Measurements from ENCODE around the gene SNTG2.

The SNTG2 gene

GRCh38 chr2:1259746-1260145, 309.1 kb downstream of the SNTG2 start (continued):
- TF ChIP-seq ZNF565 (CRISPR knock-in tag; conservative IDR thresholded peaks at IDR 0.05; ENCODE audit: low read depth) (no peak), ZFP3 (CRISPR knock-in tag; IDR thresholded peaks at IDR 0.05) (no peak), BACH2 (CRISPR knock-in tag; IDR thresholded peaks at IDR 0.05; ENCODE audit: borderline replicate concordance) (no peak), RARB (CRISPR knock-in tag; IDR thresholded peaks at IDR 0.05) (no peak), ZNF8 (CRISPR knock-in tag; IDR thresholded peaks at IDR 0.05) (no peak)

GRCh38 chr2:1262609-1263008, 312.0 kb downstream of the SNTG2 start:
- TF ChIP-seq TCF4 (CRISPR knock-in tag; IDR thresholded peaks at IDR 0.05; ENCODE audit: borderline replicate concordance) (no peak), POU6F1 (CRISPR knock-in tag; IDR thresholded peaks at IDR 0.05; ENCODE audit: borderline replicate concordance, low read depth) (no peak), ISL1 (CRISPR knock-in tag; IDR thresholded peaks at IDR 0.05) (no peak), ZNF8 (CRISPR knock-in tag; IDR thresholded peaks at IDR 0.05) (no peak), OSR1 (CRISPR knock-in tag; IDR thresholded peaks at IDR 0.05) (no peak), GLIS3 (CRISPR knock-in tag; IDR thresholded peaks at IDR 0.05) (no peak), CSDC2 (CRISPR knock-in tag; IDR thresholded peaks at IDR 0.05) (no peak), PPARA (CRISPR knock-in tag; IDR thresholded peaks at IDR 0.05; ENCODE audit: borderline replicate concordance) (no peak), ZC3H10 (CRISPR knock-in tag; IDR thresholded peaks at IDR 0.05) (no peak), TOX (CRISPR knock-in tag; IDR thresholded peaks at IDR 0.05; ENCODE audit: borderline replicate concordance) (no peak), BACH2 (CRISPR knock-in tag; IDR thresholded peaks at IDR 0.05; ENCODE audit: borderline replicate concordance) (no peak)

GRCh38 chr2:1265454-1265853, 314.8 kb downstream of the SNTG2 start:
- TF ChIP-seq TSHZ2 (CRISPR knock-in tag; IDR thresholded peaks at IDR 0.05) (no peak), CREB5 (CRISPR knock-in tag; IDR thresholded peaks at IDR 0.05; ENCODE audit: low read depth) (no peak), SNAI2 (CRISPR knock-in tag; IDR thresholded peaks at IDR 0.05) (no peak), CSDC2 (CRISPR knock-in tag; IDR thresholded peaks at IDR 0.05) (no peak), RARB (CRISPR knock-in tag; IDR thresholded peaks at IDR 0.05) (no peak), ZFP30 (CRISPR knock-in tag; IDR thresholded peaks at IDR 0.05) (no peak), ESRRG (CRISPR knock-in tag; IDR thresholded peaks at IDR 0.05) (no peak), ZC3H10 (CRISPR knock-in tag; IDR thresholded peaks at IDR 0.05) (no peak), TCF4 (CRISPR knock-in tag; IDR thresholded peaks at IDR 0.05; ENCODE audit: borderline replicate concordance) (no peak), GLIS3 (CRISPR knock-in tag; IDR thresholded peaks at IDR 0.05) (no peak), ZNF565 (CRISPR knock-in tag; conservative IDR thresholded peaks at IDR 0.05; ENCODE audit: low read depth) (no peak), ARNTL (CRISPR knock-in tag; IDR thresholded peaks at IDR 0.05; ENCODE audit: borderline replicate concordance, low read depth) (no peak), CSRNP3 (CRISPR knock-in tag; IDR thresholded peaks at IDR 0.05) (no peak), ZNF8 (CRISPR knock-in tag; IDR thresholded peaks at IDR 0.05) (no peak), POU6F1 (CRISPR knock-in tag; IDR thresholded peaks at IDR 0.05; ENCODE audit: borderline replicate concordance, low read depth) (no peak), ISL1 (CRISPR knock-in tag; IDR thresholded peaks at IDR 0.05) (no peak), ZFP3 (CRISPR knock-in tag; IDR thresholded peaks at IDR 0.05) (no peak), OSR1 (CRISPR knock-in tag; IDR thresholded peaks at IDR 0.05) (no peak), PPARA (CRISPR knock-in tag; IDR thresholded peaks at IDR 0.05; ENCODE audit: borderline replicate concordance) (no peak)
- ATAC-seq = no peak

More at GRCh38 chr2:1262609-1263008, 312.0 kb downstream of the SNTG2 start:
- no peak for ATAC-seq
